Stimulated activated CD4-positive, alpha-beta T cell treated with anti-CD3 and anti-CD28 coated beads, Interleukin-1b, Interleukin-23, amount 100 ng/mL, for 24 hours (primary cell): ENCODE results near the gene OAS1.
"Not testable (repeated sequence)": the region's sequence is repeated elsewhere in the genome, so short reads cannot be mapped to it uniquely, and the experiment has no call there.

ENCODE experiments used
- DNase-seq, 4 experiments: peaks; one replicate each; pipeline ENCODE4 v3.0.0-alpha.2; 2020; ENCODE audit warnings: low read depth in 4 of 4, low spot score in 1 of 4

The OAS1 gene

GRCh38 chr12:112936927-112937326 is 30.2 kb downstream of the OAS1 start:
- DNase-seq = no peak

- peak in 3 of 4 experiments; percentile 23 to 33 (median 28) for DNase-seq
Observed at GRCh38 chr12:112937741-112938719, 31.3 kb downstream of the OAS1 start, which contains the start of gene OAS3. OAS3 (plus strand) TSS chr12:112938474; CDS start chr12:112938531, 57 bp downstream.

- no peak for DNase-seq
Observed at GRCh38 chr12:112938751-112939150, 32.0 kb downstream of the OAS1 start.

GRCh38 chr12:112939761-112940381 is 33.1 kb downstream of the OAS1 start:
- no peak for DNase-seq

- no peak for DNase-seq
Observed at GRCh38 chr12:112941528-112942335, 35.0 kb downstream of the OAS1 start.

GRCh38 chr12:112942572-112942971 is 35.8 kb downstream of the OAS1 start:
- no peak for DNase-seq

- DNase-seq = no peak
Observed at GRCh38 chr12:112944024-112944690, 37.4 kb downstream of the OAS1 start.

GRCh38 chr12:112945515-112945914 is 38.8 kb downstream of the OAS1 start:
- no peak for DNase-seq

- no peak for DNase-seq
Observed at GRCh38 chr12:112946236-112947000, 39.7 kb downstream of the OAS1 start.

GRCh38 chr12:112947314-112947713 is 40.6 kb downstream of the OAS1 start:
- no peak for DNase-seq

GRCh38 chr12:112947761-112948160 is 41.0 kb downstream of the OAS1 start:
- DNase-seq = no peak

- DNase-seq = no peak
Observed at GRCh38 chr12:112948806-112949205, 42.0 kb downstream of the OAS1 start.

GRCh38 chr12:112950701-112951100 is 43.9 kb downstream of the OAS1 start:
- no peak for DNase-seq

- not testable (repeated sequence) for DNase-seq
Observed at GRCh38 chr12:112957125-112957524, 50.4 kb downstream of the OAS1 start.

- no peak for DNase-seq
Observed at GRCh38 chr12:112961074-112961473, 54.3 kb downstream of the OAS1 start.

- no peak for DNase-seq
Observed at GRCh38 chr12:112961536-112961935, 54.8 kb downstream of the OAS1 start.

- DNase-seq = no peak
Observed at GRCh38 chr12:112962561-112962960, 55.8 kb downstream of the OAS1 start.

GRCh38 chr12:112963227-112963861 is 56.6 kb downstream of the OAS1 start:
- no peak for DNase-seq

GRCh38 chr12:112964067-112964670 is 57.4 kb downstream of the OAS1 start:
- DNase-seq = no peak
